Gastroesophageal sphincter (tissue), 4 donors: ENCODE measurements around the gene UBE2E2. TPM values are rescaled to one million over a fixed set of nuclear protein-coding genes. Genes with fewer than 3 reads are reported as not detected.

Source experiments
- ATAC-seq: fragments of 150-250 bp; one replicate; pipeline ENCODE4 v1.9.1; 2016; ENCODE audit warnings: mild to moderate bottlenecking, moderate library complexity
- H3K27ac ChIP-seq, 4 donors: fragments of 200-600 bp; sonication (generic) in 3 of 4; 1 replicate in 3 of 4; 2 replicates in 1 of 4; pipeline ENCODE4 v1.5.1; 2016 to 2019
- H3K27me3 ChIP-seq: fragments of 200-600 bp; sonication (generic); one replicate; pipeline ENCODE4 v1.5.1; 2019
- H3K36me3 ChIP-seq, 2 donors: fragments of 200-600 bp; sonication (generic); one replicate each; pipeline ENCODE4 v1.5.1; 2019; ENCODE audit warnings: control low read depth in 1 of 2
- H3K4me1 ChIP-seq, 3 donors: fragments of 200-600 bp; sonication (generic); 1 replicate in 2 of 3; 2 replicates in 1 of 3; pipeline ENCODE4 v1.5.1; 2016 to 2019; ENCODE audit warnings: control low read depth in 2 of 3
- H3K4me3 ChIP-seq, 2 donors: fragments of 200-600 bp; sonication (generic); one replicate each; pipeline ENCODE4 v1.5.1; 2019; ENCODE audit warnings: mild to moderate bottlenecking in 1 of 2, moderate library complexity in 1 of 2
- H3K9me3 ChIP-seq, 3 donors: fragments of 200-600 bp; sonication (generic); one replicate each; pipeline ENCODE4 v1.5.1; 2017 to 2019; ENCODE audit warnings: control low read depth in 2 of 3
- EP300 ChIP-seq: sonication (generic); formaldehyde crosslinking; IDR thresholded peaks from one replicate; pipeline ENCODE4 v1.6.1; 2017; ENCODE audit warnings: antibody characterized with exemption, mild to moderate bottlenecking
- POLR2A ChIP-seq, 2 donors: fragments of 450-650 bp; IDR thresholded peaks; one replicate each; pipeline ENCODE4 v1.6.1; 2017; ENCODE audit warnings: antibody characterized with exemption in 2 of 2, mild to moderate bottlenecking in 2 of 2, moderate library complexity in 1 of 2
- POLR2AphosphoS5 ChIP-seq: sonication (generic); formaldehyde crosslinking; IDR thresholded peaks from one replicate; pipeline ENCODE4 v1.6.1; 2017; ENCODE audit warnings: antibody characterized with exemption
- WGBS, 2 donors: methylation state at CpG; one replicate each; pipeline ENCODE4 v1.1.5; 2018; ENCODE audit warnings: low coverage in 1 of 2; 5-methylcytosine and 5-hydroxymethylcytosine counted together
- total RNA-seq, 4 donors: library from RNA; depleted of rRNA; stranded (reverse); fragments of >200 nt; gene quantifications; one replicate each; pipeline ENCODE4 v1.1.0, GENCODE V29; 2016
- TF ChIP-seq, protein P1 (sequence below), 4 experiments: fragments of 200-600 bp in 2 of 4; fragments of 450-650 bp in 2 of 4; sonication (generic) in 1 of 4; IDR thresholded peaks; one replicate each; pipeline ENCODE4 v1.5.1; 2017 to 2019; ENCODE audit warnings: antibody characterized with exemption in 4 of 4, mild to moderate bottlenecking in 2 of 4, moderate library complexity in 2 of 4

The UBE2E2 gene
- total RNA-seq, 4 donors from 2014 or later, result 35.8 to 114 (median 70.2) TPM

DNA sequence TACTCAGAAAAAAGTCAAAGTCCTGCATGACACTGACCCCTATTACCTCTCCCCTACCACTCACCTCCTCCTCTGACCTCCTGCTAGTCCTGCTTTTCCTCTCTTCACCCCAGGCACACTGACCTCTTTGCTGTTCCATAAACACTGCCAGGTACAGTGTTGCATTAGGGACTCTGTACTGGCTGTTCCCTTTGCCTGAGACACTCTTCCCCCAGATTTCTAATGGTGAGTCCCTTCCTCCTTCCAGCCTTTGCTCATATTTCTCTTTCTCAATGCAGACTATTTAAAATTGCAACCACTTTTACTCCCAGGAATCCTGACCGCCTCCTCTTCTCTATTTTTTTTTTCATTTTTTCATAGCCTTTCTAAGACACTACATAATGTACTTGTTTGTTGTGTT lies 36.3 kb upstream of the UBE2E2 start:
- H3K4me3 ChIP-seq, result no peak overlapping the region
- H3K36me3 ChIP-seq, result no peaks in the 10 kb centered on the region
- no peak overlapping the region for H3K27ac ChIP-seq
- H3K9me3 ChIP-seq, result no peaks in the 10 kb centered on the region
- no peaks in the 10 kb centered on the region for H3K27me3 ChIP-seq
- ATAC-seq, result no peak
- 86% methylated on average over 1 of the region's 1 CpG for WGBS, 2 donors
- no peaks in the 10 kb centered on the region for H3K4me1 ChIP-seq
- TF ChIP-seq POLR2AphosphoS5 (no peak), EP300 (no peak), POLR2A (IDR thresholded peaks at IDR 0.05) (no peak)
- TF ChIP-seq, protein P1, sequence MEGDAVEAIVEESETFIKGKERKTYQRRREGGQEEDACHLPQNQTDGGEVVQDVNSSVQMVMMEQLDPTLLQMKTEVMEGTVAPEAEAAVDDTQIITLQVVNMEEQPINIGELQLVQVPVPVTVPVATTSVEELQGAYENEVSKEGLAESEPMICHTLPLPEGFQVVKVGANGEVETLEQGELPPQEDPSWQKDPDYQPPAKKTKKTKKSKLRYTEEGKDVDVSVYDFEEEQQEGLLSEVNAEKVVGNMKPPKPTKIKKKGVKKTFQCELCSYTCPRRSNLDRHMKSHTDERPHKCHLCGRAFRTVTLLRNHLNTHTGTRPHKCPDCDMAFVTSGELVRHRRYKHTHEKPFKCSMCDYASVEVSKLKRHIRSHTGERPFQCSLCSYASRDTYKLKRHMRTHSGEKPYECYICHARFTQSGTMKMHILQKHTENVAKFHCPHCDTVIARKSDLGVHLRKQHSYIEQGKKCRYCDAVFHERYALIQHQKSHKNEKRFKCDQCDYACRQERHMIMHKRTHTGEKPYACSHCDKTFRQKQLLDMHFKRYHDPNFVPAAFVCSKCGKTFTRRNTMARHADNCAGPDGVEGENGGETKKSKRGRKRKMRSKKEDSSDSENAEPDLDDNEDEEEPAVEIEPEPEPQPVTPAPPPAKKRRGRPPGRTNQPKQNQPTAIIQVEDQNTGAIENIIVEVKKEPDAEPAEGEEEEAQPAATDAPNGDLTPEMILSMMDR (IDR thresholded peaks at IDR 0.05), result no peak

DNA sequence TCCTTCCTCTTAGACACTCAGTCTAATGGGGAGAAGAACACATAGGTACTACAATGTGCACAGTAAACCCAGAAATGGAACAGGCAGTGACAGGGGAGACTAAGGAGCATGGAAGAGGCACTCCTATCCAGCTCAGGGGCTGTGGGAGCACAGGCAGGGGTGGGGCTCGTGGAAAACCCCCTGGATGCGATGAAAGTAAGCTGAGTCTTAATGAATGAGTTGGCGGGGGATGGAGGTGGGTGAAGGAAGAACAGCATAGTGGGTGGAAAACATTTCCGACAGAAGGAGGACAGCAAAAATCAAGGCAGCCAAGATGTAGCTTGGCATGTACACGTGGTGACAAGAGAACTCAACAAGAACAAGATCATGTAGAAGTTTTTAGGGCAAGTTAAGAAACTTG lies 33.6 kb upstream of the UBE2E2 start:
- no peak for ATAC-seq
- Histone ChIP-seq H3K4me1 (no peaks in the 10 kb centered on the region), H3K36me3 (no peaks in the 10 kb centered on the region), H3K9me3 (no peaks in the 10 kb centered on the region), H3K27me3 (no peaks in the 10 kb centered on the region), H3K4me3 (no peak overlapping the region), H3K27ac (no peak overlapping the region)
- TF ChIP-seq EP300, result no peak
- TF ChIP-seq, protein P1 (IDR thresholded peaks at IDR 0.05), result no peak
- TF ChIP-seq POLR2AphosphoS5, result no peak
- TF ChIP-seq POLR2A (IDR thresholded peaks at IDR 0.05), result no peak
- WGBS, 2 donors, result 60 to 74% methylated on average over 1 to 5 of the region's 5 CpGs

DNA sequence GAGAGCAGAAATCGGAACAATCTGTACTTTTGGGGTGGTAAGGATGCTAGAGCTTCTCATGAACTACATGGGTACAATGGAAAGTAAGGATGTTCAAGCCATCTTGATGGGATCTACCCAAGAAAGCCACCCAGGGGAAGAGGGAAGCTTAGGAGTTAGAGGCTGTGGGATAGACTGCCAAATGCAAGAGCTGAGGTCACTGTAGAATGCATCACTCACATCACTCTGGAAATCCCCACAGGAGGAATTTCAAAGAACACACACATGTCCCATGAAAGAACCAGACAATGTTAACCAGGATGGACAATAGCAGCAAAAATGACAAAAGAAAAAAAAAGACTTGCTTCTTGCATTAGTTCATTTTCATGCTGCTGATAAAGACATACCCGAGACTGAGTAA lies 32.8 kb upstream of the UBE2E2 start:
- no peaks in the 10 kb centered on the region for H3K9me3 ChIP-seq
- H3K4me3 ChIP-seq, result no peak overlapping the region
- H3K36me3 ChIP-seq, result no peaks in the 10 kb centered on the region
- TF ChIP-seq, protein P1 (IDR thresholded peaks at IDR 0.05), result no peak
- TF ChIP-seq EP300, result no peak
- TF ChIP-seq POLR2A (IDR thresholded peaks at IDR 0.05), result no peak
- TF ChIP-seq POLR2AphosphoS5, result no peak
- no peaks in the 10 kb centered on the region for H3K4me1 ChIP-seq
- no peaks in the 10 kb centered on the region for H3K27me3 ChIP-seq
- WGBS, 2 donors, result 91% methylated on average over 2 of the region's 2 CpGs; no CpG with 5 or more reads in 1 of the 2 donors
- ATAC-seq, result no peak
- H3K27ac ChIP-seq, result no peak overlapping the region

GRCh38 chr3:23172059-23172458 lies 31.1 kb upstream of the UBE2E2 start:
- WGBS, 2 donors, result 88 to 94% methylated on average over 2 of the region's 2 CpGs
- H3K4me3 ChIP-seq, result no peak overlapping the region
- no peak overlapping the region for H3K27ac ChIP-seq
- TF ChIP-seq EP300, result no peak
- no peak for TF ChIP-seq POLR2AphosphoS5
- TF ChIP-seq POLR2A (IDR thresholded peaks at IDR 0.05), result no peak
- TF ChIP-seq, protein P1 (IDR thresholded peaks at IDR 0.05), result no peak
- H3K27me3 ChIP-seq, result no peaks in the 10 kb centered on the region
- H3K36me3 ChIP-seq, result no peaks in the 10 kb centered on the region
- H3K4me1 ChIP-seq, result no peaks in the 10 kb centered on the region
- H3K9me3 ChIP-seq, result no peaks in the 10 kb centered on the region
- no peak for ATAC-seq

- WGBS, 2 donors, result 20 to 54% methylated on average over 1 to 2 of the region's 3 CpGs
These were observed 28.6 kb upstream of the UBE2E2 start for GRCh38 chr3:23174426-23175039.

More at GRCh38 chr3:23174426-23175039, 28.6 kb upstream of the UBE2E2 start:
- Histone ChIP-seq H3K27me3 (no peaks in the 10 kb centered on the region), H3K4me3 (no peak overlapping the region), H3K36me3 (no peaks in the 10 kb centered on the region), H3K27ac (no peak overlapping the region), H3K9me3 (no peaks in the 10 kb centered on the region), H3K4me1 (no peaks in the 10 kb centered on the region)
- TF ChIP-seq POLR2A (IDR thresholded peaks at IDR 0.05) (no peak), EP300 (no peak), POLR2AphosphoS5 (no peak)
- TF ChIP-seq, protein P1 (IDR thresholded peaks at IDR 0.05), result no peak
- no peak for ATAC-seq
